SK-N-SH (cell line): ENCODE results near the gene MKS1. TPM values are rescaled to one million over a fixed set of nuclear protein-coding genes. Genes with fewer than 3 reads are reported as not detected.

Source experiments
- CTCF ChIA-PET: fragments of 300-600, 350-600 bp; formaldehyde crosslinking; extraction: SDS; loops from one replicate; lab custom pipeline; 2021; lab: Yijun Ruan, JAX
- POLR2A ChIA-PET: fragments of 350-600 bp; sonication (Branson Sonifier 250); formaldehyde crosslinking; extraction: SDS; loops from one replicate; lab custom pipeline; 2020; ENCODE audit warnings: antibody characterized with exemption, inconsistent platforms; lab: Yijun Ruan, JAX
- DNase-seq: peaks from one replicate; pipeline ENCODE4 v3.0.0; 2012
- H2AFZ ChIP-seq: fragments of 200-600 bp; sonication (generic); 2 replicates; pipeline ENCODE4 v1.8.1; 2016; ENCODE audit warnings: antibody characterized with exemption, mild to moderate bottlenecking, low read depth
- H3F3A ChIP-seq: fragments of 200-600 bp; sonication (generic); replicated peaks from 2 replicates; pipeline ENCODE3; 2016; ENCODE audit warnings: antibody characterized with exemption, mild to moderate bottlenecking; ENCODE audit not compliant: insufficient read depth
- H3K27ac ChIP-seq, 2 experiments: fragments of 200-500 bp in 1 of 2; fragments of 200-600 bp in 1 of 2; sonication (Bioruptor generic) in 1 of 2; sonication (generic), shearing (Covaris generic) in 1 of 2; 2 replicates each; pipeline versions ENCODE4 v1.5.1 to v1.6.1; 2014 to 2016; ENCODE audit warnings: low read depth in 2 of 2, inconsistent platforms in 1 of 2, low read length in 1 of 2, mild to moderate bottlenecking in 1 of 2, mixed read lengths in 1 of 2
- H3K27me3 ChIP-seq: fragments of 200-600 bp; sonication (generic), shearing (Covaris generic); 2 replicates; pipeline ENCODE4 v1.6.1; 2016; ENCODE audit warnings: mixed run types; ENCODE audit not compliant: insufficient read depth
- H3K36me3 ChIP-seq, 2 experiments: fragments of 200-500 bp in 1 of 2; fragments of 200-600 bp in 1 of 2; sonication (Bioruptor generic) in 1 of 2; sonication (generic) in 1 of 2; replicated peaks in 1 of 2; 2 replicates each; pipeline versions ENCODE3 to v1.5.1; 2014 to 2016; ENCODE audit warnings: low read length in 1 of 2, mild to moderate bottlenecking in 1 of 2; ENCODE audit not compliant: insufficient read depth in 2 of 2, control insufficient read depth in 1 of 2
- H3K4me1 ChIP-seq, 2 experiments: fragments of 200-500 bp in 1 of 2; fragments of 200-600 bp in 1 of 2; sonication (Bioruptor generic) in 1 of 2; sonication (generic), shearing (Covaris generic) in 1 of 2; 2 replicates each; pipeline versions ENCODE4 v1.5.1 to v1.6.1; 2014 to 2016; ENCODE audit warnings: low read depth in 1 of 2, low read length in 1 of 2, mixed run types in 1 of 2; ENCODE audit not compliant: insufficient read depth in 2 of 2, control insufficient read depth in 1 of 2
- H3K4me2 ChIP-seq: fragments of 200-600 bp; sonication (generic), shearing (Covaris generic); 2 replicates; pipeline ENCODE4 v1.6.1; 2017; ENCODE audit warnings: mixed run types
- H3K4me3 ChIP-seq, 2 experiments: fragments of 200-500 bp in 1 of 2; fragments of 200-600 bp in 1 of 2; sonication (Bioruptor generic) in 1 of 2; sonication (generic), shearing (Covaris generic) in 1 of 2; 2 replicates each; pipeline versions ENCODE4 v1.5.1 to v1.8.1; 2014 to 2016; ENCODE audit warnings: low read depth in 2 of 2, inconsistent platforms in 1 of 2, low read length in 1 of 2, mild to moderate bottlenecking in 1 of 2, mixed read lengths in 1 of 2, moderate library complexity in 1 of 2
- H3K79me2 ChIP-seq: fragments of 200-600 bp; sonication (generic); 2 replicates; pipeline ENCODE4 v1.8.1; 2017; ENCODE audit warnings: mild to moderate bottlenecking; ENCODE audit not compliant: insufficient read depth
- H3K9ac ChIP-seq: fragments of 200-600 bp; sonication (generic); 2 replicates; pipeline ENCODE4 v1.6.1; 2017; ENCODE audit warnings: mixed run types
- H3K9me2 ChIP-seq: fragments of 200-600 bp; sonication (generic); 2 replicates; pipeline ENCODE4 v1.6.1; 2017; ENCODE audit warnings: mixed run types
- H3K9me3 ChIP-seq: fragments of 200-600 bp; sonication (generic); 2 replicates; pipeline ENCODE4 v1.6.1; 2017; ENCODE audit warnings: mixed run types, mild to moderate bottlenecking, moderate library complexity
- H4K20me1 ChIP-seq: fragments of 200-600 bp; sonication (generic); 2 replicates; pipeline ENCODE4 v1.6.1; 2017; ENCODE audit warnings: mild to moderate bottlenecking, mixed run types; ENCODE audit not compliant: insufficient read depth
- CTCF ChIP-seq: fragments of 200-600 bp; sonication (generic); IDR thresholded peaks from 2 replicates; pipeline ENCODE4 v1.6.1; 2017; ENCODE audit warnings: antibody characterized with exemption, mild to moderate bottlenecking, moderate library complexity
- EZH2phosphoT487 ChIP-seq: fragments of 200-600 bp; sonication (generic); IDR thresholded peaks from 2 replicates; pipeline ENCODE4 v1.6.1; 2017; ENCODE audit warnings: low read depth, mixed run types, mild to moderate bottlenecking, antibody characterized with exemption, moderate library complexity, borderline replicate concordance
- NFIC ChIP-seq: IDR thresholded peaks from 2 replicates; pipeline ENCODE4 v1.4.0; 2012; ENCODE audit warnings: borderline replicate concordance
- NRF1 ChIP-seq: IDR thresholded peaks from 2 replicates; pipeline ENCODE4 v1.6.1; 2012; ENCODE audit warnings: low read depth, mild to moderate bottlenecking, low read length
- RAD21 ChIP-seq: IDR thresholded peaks from 2 replicates; pipeline ENCODE4 v1.6.1; 2012; ENCODE audit warnings: mild to moderate bottlenecking, low read length
- SMC3 ChIP-seq: IDR thresholded peaks from 2 replicates; pipeline ENCODE4 v1.6.1; 2012; ENCODE audit warnings: low read depth, low read length, improper control_type of control experiment
- TCF12 ChIP-seq: IDR thresholded peaks from 2 replicates; pipeline ENCODE4 v1.4.0; 2012
- TEAD4 ChIP-seq: IDR thresholded peaks from 2 replicates; pipeline ENCODE4 v1.4.0; 2012; ENCODE audit warnings: mild to moderate bottlenecking, borderline replicate concordance; ENCODE audit not compliant: insufficient read depth
- YY1 ChIP-seq: IDR thresholded peaks from 2 replicates; pipeline ENCODE4 v1.4.0; 2012; ENCODE audit warnings: low read depth, mild to moderate bottlenecking
- WGBS: methylation state at CpG from one replicate; pipeline ENCODE4 v1.1.6; 2017; ENCODE audit warnings: low lambda C conversion rate; 5-methylcytosine and 5-hydroxymethylcytosine counted together
- polyA plus RNA-seq, 3 experiments: library from polyadenylated mRNA; depleted of rRNA; stranded (reverse); fragments of >200 nt; gene quantifications; 2 replicates each; pipeline ENCODE4 v1.2.3, GENCODE V29; 2012
- TF ChIP-seq, protein P1 (sequence below): IDR thresholded peaks from 2 replicates; pipeline ENCODE4 v1.4.0; 2012; ENCODE audit warnings: low read depth, borderline replicate concordance
- TF ChIP-seq, protein P2 (sequence below): IDR thresholded peaks from 2 replicates; pipeline ENCODE4 v1.4.0; 2012; ENCODE audit warnings: low read depth

The MKS1 gene
- polyA plus RNA-seq, 1 of the 3 experiments (the other 2 are of a cell fraction) = 28.5 TPM

DNA sequence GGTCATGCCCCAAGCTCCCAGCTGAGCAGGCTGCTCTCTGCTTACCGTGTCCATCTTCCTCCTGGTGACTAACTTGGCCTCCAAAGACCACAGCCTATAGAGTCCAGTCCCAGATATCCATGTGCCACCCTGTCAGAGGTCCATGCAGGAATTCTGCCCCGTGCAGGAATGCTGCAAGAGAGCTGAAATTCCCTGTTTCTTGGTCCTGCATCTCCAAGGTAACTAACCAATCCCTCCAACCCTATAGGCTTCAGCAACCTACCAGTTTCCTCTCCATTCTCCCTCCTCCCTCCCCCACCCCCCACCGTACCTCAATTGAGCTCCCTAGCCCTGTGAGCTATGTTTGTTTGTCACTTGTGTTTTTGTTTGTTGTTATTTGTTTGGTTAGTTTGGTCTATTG is 9.6 kb upstream of the MKS1 start:
- WGBS = 5% methylated on average over 3 of the region's 3 CpGs
- H3K27me3 ChIP-seq = no peaks in the 10 kb centered on the region; the same call in 1 of the 2 replicates
- ChIA-PET POLR2A (no interaction called here), CTCF (interaction anchor here (1.4 to 4.0 kb wide), 6 partner anchors 10 to 189 kb away, joined by 3 to 29 read pairs (median 6); partner anchors contain the start of genes MKS1 and RNF43)
- no peaks in the 10 kb centered on the region for H3K9me2 ChIP-seq
- DNase-seq = no peak
- no peak overlapping the region for H3K4me3 ChIP-seq
- no peaks in the 10 kb centered on the region for H3K36me3 ChIP-seq
- H3K79me2 ChIP-seq = no peaks in the 10 kb centered on the region
- peaks cover 10% of the 10 kb centered on the region for H3F3A ChIP-seq
- TF ChIP-seq CTCF (no peak), EZH2phosphoT487 (no peak), SMC3 (no peak), TCF12 (no peak), TEAD4 (no peak), RAD21 (no peak)
- TF ChIP-seq, protein P1, sequence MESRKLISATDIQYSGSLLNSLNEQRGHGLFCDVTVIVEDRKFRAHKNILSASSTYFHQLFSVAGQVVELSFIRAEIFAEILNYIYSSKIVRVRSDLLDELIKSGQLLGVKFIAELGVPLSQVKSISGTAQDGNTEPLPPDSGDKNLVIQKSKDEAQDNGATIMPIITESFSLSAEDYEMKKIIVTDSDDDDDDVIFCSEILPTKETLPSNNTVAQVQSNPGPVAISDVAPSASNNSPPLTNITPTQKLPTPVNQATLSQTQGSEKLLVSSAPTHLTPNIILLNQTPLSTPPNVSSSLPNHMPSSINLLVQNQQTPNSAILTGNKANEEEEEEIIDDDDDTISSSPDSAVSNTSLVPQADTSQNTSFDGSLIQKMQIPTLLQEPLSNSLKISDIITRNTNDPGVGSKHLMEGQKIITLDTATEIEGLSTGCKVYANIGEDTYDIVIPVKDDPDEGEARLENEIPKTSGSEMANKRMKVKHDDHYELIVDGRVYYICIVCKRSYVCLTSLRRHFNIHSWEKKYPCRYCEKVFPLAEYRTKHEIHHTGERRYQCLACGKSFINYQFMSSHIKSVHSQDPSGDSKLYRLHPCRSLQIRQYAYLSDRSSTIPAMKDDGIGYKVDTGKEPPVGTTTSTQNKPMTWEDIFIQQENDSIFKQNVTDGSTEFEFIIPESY = no peak
- H3K9me3 ChIP-seq = no peaks in the 10 kb centered on the region
- H2AFZ ChIP-seq = no peak overlapping the region
- no peak overlapping the region for H3K4me2 ChIP-seq
- no peak overlapping the region for H3K9ac ChIP-seq
- H4K20me1 ChIP-seq = no peaks in the 10 kb centered on the region
- H3K27ac ChIP-seq = no peak overlapping the region
- 0 out of 4 replicates have a peak, but pooled peaks cover 0 to 3% of the 10 kb centered on the region in 2 experiments for H3K4me1 ChIP-seq

GRCh38 chr17:58227733-58228132 is 8.7 kb upstream of the MKS1 start:
- Histone ChIP-seq H3F3A (peaks cover 14% of the 10 kb centered on the region), H3K9me2 (no peaks in the 10 kb centered on the region), H3K9me3 (no peaks in the 10 kb centered on the region), H3K4me2 (no peak overlapping the region), H2AFZ (no peak overlapping the region)
- POLR2A ChIA-PET = no interaction called here
- TF ChIP-seq NFIC = no peak
- no peak for TF ChIP-seq EZH2phosphoT487
- no peak for TF ChIP-seq YY1
- TF ChIP-seq CTCF = no peak
- TF ChIP-seq NRF1 = no peak
- no peak for TF ChIP-seq TEAD4
- TF ChIP-seq, protein P2, sequence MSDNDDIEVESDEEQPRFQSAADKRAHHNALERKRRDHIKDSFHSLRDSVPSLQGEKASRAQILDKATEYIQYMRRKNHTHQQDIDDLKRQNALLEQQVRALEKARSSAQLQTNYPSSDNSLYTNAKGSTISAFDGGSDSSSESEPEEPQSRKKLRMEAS = no peak
- no peak for TF ChIP-seq SMC3
- TF ChIP-seq, all 33 proteins: peak for 0
- Histone ChIP-seq H3K79me2 (no peaks in the 10 kb centered on the region), H3K4me1 (0 out of 4 replicates have a peak, but pooled peaks cover 0 to 3% of the 10 kb centered on the region in 2 experiments), H3K27ac (no peak overlapping the region), H3K4me3 (no peak overlapping the region), H3K27me3 (no peaks in the 10 kb centered on the region; the same call in 1 of the 2 replicates), H3K9ac (no peak overlapping the region), H4K20me1 (no peaks in the 10 kb centered on the region), H3K36me3 (no peaks in the 10 kb centered on the region)
- no peak for DNase-seq
- 57% methylated on average over 3 of the region's 3 CpGs for WGBS
- CTCF ChIA-PET = interaction anchor here (1.8 to 4.0 kb wide), 4 partner anchors 9 to 190 kb away, joined by 6 to 29 read pairs (median 8); partner anchors contain the start of genes MKS1 and RNF43
